ENCODE results near the gene MYO5B. TPM values are rescaled to one million over a fixed set of nuclear protein-coding genes. Genes with fewer than 3 reads are reported as not detected.

Gene MYO5B
- total RNA-seq, 4 donors from 2014 or later: 2.0 to 13.9 (median 5.3) TPM

DNA sequence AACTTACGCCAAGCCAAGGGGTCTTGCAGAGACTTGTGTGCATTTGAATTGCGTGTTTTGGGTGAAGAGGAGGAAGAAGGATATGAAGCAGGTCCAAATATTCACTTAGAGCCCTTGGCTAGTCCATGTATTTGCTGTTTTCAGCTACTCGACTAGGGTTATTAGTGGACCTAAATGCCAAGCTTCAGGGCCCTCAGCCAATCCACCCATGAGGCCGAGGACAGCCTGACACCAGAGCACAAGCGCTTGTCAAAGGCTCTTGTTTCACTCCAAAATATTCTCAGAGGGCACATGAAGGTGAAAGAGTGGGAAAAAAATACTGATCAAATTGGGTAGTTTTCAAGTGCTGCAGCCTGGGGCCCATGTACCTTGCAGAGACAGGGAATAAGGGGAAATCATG is 206.8 kb downstream of the MYO5B start:
- Histone ChIP-seq H3K4me3 (no peak overlapping the region), H3K27me3 (no peaks in the 10 kb centered on the region), H3K27ac (replicated peaks in 1 of 4) (no peak overlapping the region), H3K9me3 (no peaks in the 10 kb centered on the region), H3K36me3 (no peaks in the 10 kb centered on the region), H3K4me1 (peaks cover 0 to 11% (median 0%) of the 10 kb centered on the region in 4 donors)
- TF ChIP-seq POLR2AphosphoS5 (IDR thresholded peaks at IDR 0.05): no peak
- TF ChIP-seq EP300 (IDR thresholded peaks at IDR 0.05): no peak
- TF ChIP-seq, protein P1, sequence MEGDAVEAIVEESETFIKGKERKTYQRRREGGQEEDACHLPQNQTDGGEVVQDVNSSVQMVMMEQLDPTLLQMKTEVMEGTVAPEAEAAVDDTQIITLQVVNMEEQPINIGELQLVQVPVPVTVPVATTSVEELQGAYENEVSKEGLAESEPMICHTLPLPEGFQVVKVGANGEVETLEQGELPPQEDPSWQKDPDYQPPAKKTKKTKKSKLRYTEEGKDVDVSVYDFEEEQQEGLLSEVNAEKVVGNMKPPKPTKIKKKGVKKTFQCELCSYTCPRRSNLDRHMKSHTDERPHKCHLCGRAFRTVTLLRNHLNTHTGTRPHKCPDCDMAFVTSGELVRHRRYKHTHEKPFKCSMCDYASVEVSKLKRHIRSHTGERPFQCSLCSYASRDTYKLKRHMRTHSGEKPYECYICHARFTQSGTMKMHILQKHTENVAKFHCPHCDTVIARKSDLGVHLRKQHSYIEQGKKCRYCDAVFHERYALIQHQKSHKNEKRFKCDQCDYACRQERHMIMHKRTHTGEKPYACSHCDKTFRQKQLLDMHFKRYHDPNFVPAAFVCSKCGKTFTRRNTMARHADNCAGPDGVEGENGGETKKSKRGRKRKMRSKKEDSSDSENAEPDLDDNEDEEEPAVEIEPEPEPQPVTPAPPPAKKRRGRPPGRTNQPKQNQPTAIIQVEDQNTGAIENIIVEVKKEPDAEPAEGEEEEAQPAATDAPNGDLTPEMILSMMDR (IDR thresholded peaks at IDR 0.05): no peak
- TF ChIP-seq POLR2A (IDR thresholded peaks at IDR 0.05; ENCODE audit: low read depth): no peak
- no peak for DNase-seq (ENCODE audit: extremely low spot score)
- intact Hi-C loops (cut with DNase I): no loop called here
- 76% methylated on average over 5 of the region's 5 CpGs for WGBS

DNA sequence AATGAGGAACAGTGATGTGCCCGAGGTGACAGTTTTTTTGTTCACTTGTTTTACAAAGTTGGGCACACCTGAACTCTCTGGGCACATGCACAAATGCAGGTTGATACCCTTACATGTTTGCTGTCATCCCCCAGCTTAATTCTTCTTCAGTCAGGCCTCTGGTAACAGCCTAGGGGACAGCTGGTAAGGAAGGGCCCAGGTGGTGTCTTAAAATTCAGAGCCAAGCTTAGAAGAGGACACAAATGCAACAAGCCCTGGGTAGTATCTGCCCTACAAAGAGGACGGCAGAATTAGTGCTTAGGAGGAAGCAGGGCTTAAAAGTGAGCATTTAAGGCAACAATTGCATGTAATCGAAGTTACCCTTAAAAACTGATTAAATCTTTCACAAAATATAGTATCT is 209.7 kb downstream of the MYO5B start:
- no peaks in the 10 kb centered on the region for H3K9me3 ChIP-seq
- TF ChIP-seq EP300 (IDR thresholded peaks at IDR 0.05) (no peak), POLR2A (IDR thresholded peaks at IDR 0.05; ENCODE audit: low read depth) (no peak), POLR2AphosphoS5 (IDR thresholded peaks at IDR 0.05) (no peak)
- TF ChIP-seq, protein P1 (IDR thresholded peaks at IDR 0.05): no peak
- no peaks in the 10 kb centered on the region for H3K36me3 ChIP-seq
- no peak for DNase-seq (ENCODE audit: extremely low spot score)
- H3K4me3 ChIP-seq: no peak overlapping the region
- intact Hi-C loops (cut with DNase I): no loop called here
- H3K27me3 ChIP-seq: no peaks in the 10 kb centered on the region
- WGBS: 82% methylated on average over 3 of the region's 3 CpGs
- H3K4me1 ChIP-seq: peaks cover 0 to 11% (median 0%) of the 10 kb centered on the region in 4 donors
- H3K27ac ChIP-seq (replicated peaks in 1 of 4): no peak overlapping the region

DNA sequence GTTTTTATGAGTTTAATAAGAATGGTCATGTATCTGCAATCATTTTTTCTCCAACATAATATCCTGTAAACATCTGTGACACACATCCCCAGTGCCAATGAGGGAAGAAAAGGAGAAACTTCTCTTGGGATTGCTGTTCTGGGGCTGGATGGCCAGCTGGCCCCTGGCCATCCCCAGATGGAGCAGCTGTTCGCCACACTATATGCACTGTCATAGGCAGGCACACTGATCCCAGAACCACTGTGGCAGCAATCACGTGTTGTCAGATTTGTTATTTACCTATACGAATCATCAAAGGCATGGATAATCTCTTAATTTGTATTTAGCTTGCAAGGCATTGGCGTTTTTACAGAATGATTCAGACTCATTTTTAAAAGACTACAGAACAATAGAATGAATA is 214.1 kb downstream of the MYO5B start:
- no peaks in the 10 kb centered on the region for H3K9me3 ChIP-seq
- H3K27me3 ChIP-seq: no peaks in the 10 kb centered on the region
- TF ChIP-seq EP300 (IDR thresholded peaks at IDR 0.05): no peak
- TF ChIP-seq POLR2AphosphoS5 (IDR thresholded peaks at IDR 0.05): no peak
- TF ChIP-seq, protein P1 (IDR thresholded peaks at IDR 0.05): no peak
- TF ChIP-seq POLR2A (IDR thresholded peaks at IDR 0.05; ENCODE audit: low read depth): no peak
- no peak for DNase-seq (ENCODE audit: extremely low spot score)
- H3K4me1 ChIP-seq: peaks cover 0 to 22% (median 16%) of the 10 kb centered on the region in 4 donors
- H3K27ac ChIP-seq (replicated peaks in 1 of 4): no peak overlapping the region
- no peak overlapping the region for H3K4me3 ChIP-seq
- H3K36me3 ChIP-seq: no peaks in the 10 kb centered on the region
- intact Hi-C loops (cut with DNase I): no loop called here
- 49% methylated on average over 4 of the region's 4 CpGs for WGBS

DNA sequence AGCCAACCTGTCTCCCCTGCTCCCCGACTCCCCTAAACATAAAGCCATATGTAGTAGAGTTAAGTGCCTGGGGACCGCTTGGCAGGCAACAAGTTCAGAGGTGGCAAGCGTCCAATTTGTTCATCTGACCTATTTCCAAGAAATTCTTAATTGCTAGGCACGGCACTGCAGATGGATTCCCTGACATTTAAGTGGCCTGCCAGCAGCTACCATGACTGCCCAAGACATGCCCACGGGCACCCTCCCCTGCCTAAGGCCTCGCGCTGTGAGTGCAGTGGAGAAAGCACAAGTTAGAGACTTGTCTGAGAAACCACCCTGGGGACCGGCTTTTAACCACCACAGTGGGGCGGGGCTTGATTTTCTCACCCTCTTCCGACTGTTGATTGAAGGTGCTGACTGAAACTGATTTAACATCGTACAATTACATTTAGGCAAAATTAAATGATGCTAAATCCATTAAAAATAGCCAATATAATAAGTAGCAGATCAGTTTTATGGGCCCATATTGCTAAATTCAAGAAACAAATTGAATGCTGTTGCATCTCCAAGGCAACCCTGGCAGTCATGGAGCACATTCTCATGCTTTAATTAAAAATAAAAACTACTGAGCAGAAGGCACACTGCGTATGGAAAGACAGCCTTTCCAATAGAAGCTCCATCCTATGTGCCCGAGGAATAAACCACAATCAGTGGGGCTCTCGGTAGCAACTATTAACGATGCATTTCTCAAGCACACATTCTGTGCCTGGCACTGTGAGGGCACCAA is 218.0 kb downstream of the MYO5B start:
- no peak for DNase-seq (ENCODE audit: extremely low spot score)
- H3K4me3 ChIP-seq: no peak overlapping the region
- H3K36me3 ChIP-seq: no peaks in the 10 kb centered on the region
- no peaks in the 10 kb centered on the region for H3K9me3 ChIP-seq
- WGBS: 57% methylated on average over 15 of the region's 15 CpGs
- no peak overlapping the region for H3K27ac ChIP-seq (replicated peaks in 1 of 4)
- TF ChIP-seq, protein P1 (IDR thresholded peaks at IDR 0.05): no peak
- TF ChIP-seq EP300 (IDR thresholded peaks at IDR 0.05) (no peak), POLR2A (IDR thresholded peaks at IDR 0.05; ENCODE audit: low read depth) (no peak), POLR2AphosphoS5 (IDR thresholded peaks at IDR 0.05) (no peak)
- no peaks in the 10 kb centered on the region for H3K27me3 ChIP-seq
- H3K4me1 ChIP-seq: peaks cover 0 to 27% (median 16%) of the 10 kb centered on the region in 4 donors
- intact Hi-C loops (cut with DNase I): no loop called here

Data from esophagus muscularis mucosa (tissue), 4 donors.